Hepatocyte (in vitro differentiated cells): ENCODE data around the gene DMD. TPM values are rescaled to one million over a fixed set of nuclear protein-coding genes. Genes with fewer than 3 reads are reported as not detected.

ENCODE experiments used
- DNase-seq: peaks from one replicate; pipeline ENCODE4 v3.0.0-alpha.2; 2016; ENCODE audit warnings: low spot score
- H2AFZ ChIP-seq: fragments of 200-600 bp; sonication (generic); 2 replicates; pipeline ENCODE4 v1.6.0; 2016; ENCODE audit warnings: antibody characterized with exemption, mild to moderate bottlenecking
- H3K27ac ChIP-seq: fragments of 200-600 bp; sonication (generic); 2 replicates; pipeline ENCODE4 v1.5.1; 2016; ENCODE audit warnings: mild to moderate bottlenecking
- H3K27me3 ChIP-seq: fragments of 200-600 bp; sonication (generic); 2 replicates; pipeline ENCODE4 v1.6.1; 2016
- H3K36me3 ChIP-seq: fragments of 200-600 bp; sonication (generic); replicated peaks from 2 replicates; pipeline ENCODE4 v1.5.1; 2016; ENCODE audit warnings: low read depth; ENCODE audit not compliant: insufficient read depth
- H3K4me1 ChIP-seq: fragments of 200-600 bp; sonication (generic); 2 replicates; pipeline ENCODE4 v1.5.1; 2016; ENCODE audit warnings: mild to moderate bottlenecking, moderate library complexity; ENCODE audit not compliant: insufficient read depth
- H3K4me2 ChIP-seq: fragments of 200-600 bp; sonication (generic); 2 replicates; pipeline ENCODE4 v1.6.0; 2016
- H3K4me3 ChIP-seq: fragments of 200-600 bp; sonication (generic); 2 replicates; pipeline ENCODE4 v1.5.1; 2016; ENCODE audit warnings: mild to moderate bottlenecking
- H3K79me2 ChIP-seq: fragments of 200-600 bp; sonication (generic); 2 replicates; pipeline ENCODE4 v1.6.0; 2017; ENCODE audit warnings: mild to moderate bottlenecking
- H3K9me2 ChIP-seq: fragments of 200-600 bp; sonication (generic); replicated peaks from 2 replicates; pipeline ENCODE4 v1.6.0; 2017; ENCODE audit warnings: mild to moderate bottlenecking; ENCODE audit not compliant: insufficient read depth
- H3K9me3 ChIP-seq: fragments of 200-600 bp; sonication (generic); 2 replicates; pipeline ENCODE4 v1.5.1; 2016; ENCODE audit warnings: low read depth, mild to moderate bottlenecking
- H4K20me1 ChIP-seq: fragments of 200-600 bp; sonication (generic); 2 replicates; pipeline ENCODE4 v1.6.0; 2016; ENCODE audit warnings: mild to moderate bottlenecking; ENCODE audit not compliant: insufficient read depth, poor library complexity, severe bottlenecking
- CTCF ChIP-seq: fragments of 200-600 bp; sonication (generic); IDR thresholded peaks from 2 replicates; pipeline ENCODE4 v1.5.1; 2016; ENCODE audit warnings: antibody characterized with exemption, mild to moderate bottlenecking; ENCODE audit not compliant: poor library complexity
- EZH2 ChIP-seq: fragments of 200-600 bp; sonication (generic); IDR thresholded peaks from 2 replicates; pipeline ENCODE4 v1.6.1; 2016; ENCODE audit warnings: antibody characterized with exemption, mild to moderate bottlenecking, borderline replicate concordance
- EZH2phosphoT487 ChIP-seq: fragments of 200-600 bp; sonication (generic); IDR thresholded peaks from one replicate; pipeline ENCODE4 v1.6.1; 2018; ENCODE audit warnings: antibody characterized with exemption, mild to moderate bottlenecking, low read depth, moderate library complexity; ENCODE audit not compliant: unreplicated experiment, severe bottlenecking
- WGBS: methylation state at CpG from one replicate; pipeline ENCODE4 v1.1.6; 2016; ENCODE audit warnings: low lambda C conversion rate; ENCODE audit errors: missing lambda C conversion rate; 5-methylcytosine and 5-hydroxymethylcytosine counted together
- polyA plus RNA-seq: library from polyadenylated mRNA; unstranded; fragments of >200 nt; fragmentation: Nextera tagmentation; extraction: Ambion mirVana; gene quantifications from 2 replicates; pipeline ENCODE4 v1.2.1, GENCODE V29; 2016
- total RNA-seq: library from RNA; depleted of rRNA; stranded (reverse); fragments of >200 nt; gene quantifications from 2 replicates; pipeline ENCODE4 v1.2.3, GENCODE V29; 2014

DMD gene
- total and polyA plus RNA-seq, 2 experiments from 2014 or later = 14.2 to 27.8 TPM

- Histone ChIP-seq H3K36me3 (no peaks in the 10 kb centered on the region), H3K9me2 (no peaks in the 10 kb centered on the region), H4K20me1 (no peaks in the 10 kb centered on the region), H3K27ac (no peak overlapping the region), H2AFZ (no peak overlapping the region), H3K4me2 (no peak overlapping the region), H3K4me1 (no peaks in the 10 kb centered on the region), H3K4me3 (no peak overlapping the region), H3K27me3 (no peaks in the 10 kb centered on the region), H3K9me3 (no peaks in the 10 kb centered on the region), H3K79me2 (no peaks in the 10 kb centered on the region)
- DNase-seq = no peak
- TF ChIP-seq EZH2phosphoT487 (no peak), CTCF (no peak), EZH2 (no peak)
- whole genome bisulfite sequencing = 47% methylated on average over 2 of the region's 2 CpGs
Measured at GRCh38 chrX:31376408-31377022, 1834.8 kb downstream of the DMD start.

GRCh38 chrX:31374786-31375185, 1836.6 kb downstream of the DMD start:
- no peaks in the 10 kb centered on the region for H4K20me1 ChIP-seq

GRCh38 chrX:31371956-31372355, 1839.4 kb downstream of the DMD start:
- H3K4me3 ChIP-seq = no peak overlapping the region
- H3K79me2 ChIP-seq = no peaks in the 10 kb centered on the region
- H3K4me2 ChIP-seq = no peak overlapping the region
- no peaks in the 10 kb centered on the region for H3K4me1 ChIP-seq
- DNase-seq = no peak
- TF ChIP-seq CTCF = no peak
- no peak for TF ChIP-seq EZH2phosphoT487
- TF ChIP-seq EZH2 = no peak
- H3K27me3 ChIP-seq = no peaks in the 10 kb centered on the region
- 40% methylated on average over 5 of the region's 5 CpGs for WGBS
- H3K36me3 ChIP-seq = no peaks in the 10 kb centered on the region
- H4K20me1 ChIP-seq = no peaks in the 10 kb centered on the region
- H3K9me2 ChIP-seq = no peaks in the 10 kb centered on the region
- H2AFZ ChIP-seq = no peak overlapping the region
- no peaks in the 10 kb centered on the region for H3K9me3 ChIP-seq
- H3K27ac ChIP-seq = no peak overlapping the region

More at GRCh38 chrX:31374786-31375185, 1836.6 kb downstream of the DMD start:
- H3K9me2 ChIP-seq = no peaks in the 10 kb centered on the region
- H3K9me3 ChIP-seq = no peaks in the 10 kb centered on the region
- no peak overlapping the region for H3K4me3 ChIP-seq
- H3K4me2 ChIP-seq = no peak overlapping the region
- H3K27ac ChIP-seq = no peak overlapping the region
- WGBS = 83% methylated on average over 4 of the region's 4 CpGs
- no peaks in the 10 kb centered on the region for H3K4me1 ChIP-seq
- H3K27me3 ChIP-seq = no peaks in the 10 kb centered on the region
- TF ChIP-seq EZH2 = no peak
- H3K79me2 ChIP-seq = no peaks in the 10 kb centered on the region
- no peak for DNase-seq
- no peak overlapping the region for H2AFZ ChIP-seq
- H3K36me3 ChIP-seq = no peaks in the 10 kb centered on the region

GRCh38 chrX:31367816-31368215, 1843.5 kb downstream of the DMD start:
- H3K36me3 ChIP-seq = no peaks in the 10 kb centered on the region
- TF ChIP-seq EZH2 = no peak
- TF ChIP-seq CTCF = no peak
- TF ChIP-seq EZH2phosphoT487 = no peak
- no peak overlapping the region for H3K4me3 ChIP-seq
- H3K4me1 ChIP-seq = no peaks in the 10 kb centered on the region
- H3K79me2 ChIP-seq = no peaks in the 10 kb centered on the region
- H3K27me3 ChIP-seq = no peaks in the 10 kb centered on the region
- H3K4me2 ChIP-seq = no peak overlapping the region
- H2AFZ ChIP-seq = no peak overlapping the region
- H3K27ac ChIP-seq = no peak overlapping the region
- no peaks in the 10 kb centered on the region for H4K20me1 ChIP-seq
- 53% methylated on average over 3 of the region's 3 CpGs for WGBS
- DNase-seq = no peak
- H3K9me3 ChIP-seq = no peaks in the 10 kb centered on the region
- H3K9me2 ChIP-seq = no peaks in the 10 kb centered on the region
